HG02870 (cell line): Measurements from ENCODE around the gene MOCS3.
A peak's percentile ranks its signal among the peaks of the same experiment; 100 is the strongest.
"Not testable (repeated sequence)": the region's sequence is repeated elsewhere in the genome, so short reads cannot be mapped to it uniquely, and the experiment has no call there.

ENCODE experiments used
- ATAC-seq: cut with Tn5 transposase; IDR thresholded peaks from one replicate; pipeline ENCODE4 v1.9.1; 2021; ENCODE audit warnings: mild to moderate bottlenecking, moderate library complexity; ENCODE audit not compliant: unreplicated experiment

Gene MOCS3

GRCh38 chr20:50931306-50932015 lies 27.2 kb upstream of the MOCS3 start, which contains the start of gene ADNP:
Gene ADNP, minus strand, starts transcription at chr20:50931437. Its CDS starts 27,441 bp downstream, at chr20:50903996.
- ATAC-seq = peak; percentile 51

GRCh38 chr20:50932016-50932485 lies 26.6 kb upstream of the MOCS3 start:
- no peak for ATAC-seq

GRCh38 chr20:50932691-50933280 lies 25.8 kb upstream of the MOCS3 start:
- no peak for ATAC-seq

- ATAC-seq = no peak
Observed at GRCh38 chr20:50933589-50933988, 25.0 kb upstream of the MOCS3 start.

- ATAC-seq = no peak
Observed at GRCh38 chr20:50943069-50943468, 15.5 kb upstream of the MOCS3 start.

- ATAC-seq = no peak
Observed at GRCh38 chr20:50948132-50948785, 10.4 kb upstream of the MOCS3 start.

GRCh38 chr20:50953196-50953595 lies 5.4 kb upstream of the MOCS3 start:
- ATAC-seq = no peak

GRCh38 chr20:50953821-50954220 lies 4.8 kb upstream of the MOCS3 start:
- ATAC-seq = no peak

GRCh38 chr20:50957276-50957675 lies 1.3 kb upstream of the MOCS3 start:
- ATAC-seq = no peak

- peak; percentile 73 for ATAC-seq
Observed at GRCh38 chr20:50957798-50958614, 612 bp upstream of the MOCS3 start, which contains the start of gene DPM1. Gene DPM1, minus strand, starts transcription at chr20:50958532. Its CDS starts 9 bp downstream, at chr20:50958523.

GRCh38 chr20:50959543-50960126 lies 1.0 kb downstream of the MOCS3 start:
- ATAC-seq = no peak

- no peak for ATAC-seq
Observed at GRCh38 chr20:50967586-50967985, 9.0 kb downstream of the MOCS3 start.

- no peak for ATAC-seq
Observed at GRCh38 chr20:50968289-50968688, 9.7 kb downstream of the MOCS3 start.

- ATAC-seq = no peak
Observed at GRCh38 chr20:50969435-50969834, 10.8 kb downstream of the MOCS3 start.

GRCh38 chr20:50969912-50970311 lies 11.3 kb downstream of the MOCS3 start:
- no peak for ATAC-seq

- ATAC-seq = no peak
Observed at GRCh38 chr20:50975701-50976330, 17.2 kb downstream of the MOCS3 start.

- ATAC-seq = no peak
Observed at GRCh38 chr20:50977066-50978021, 18.7 kb downstream of the MOCS3 start.

GRCh38 chr20:50978533-50978932 lies 19.9 kb downstream of the MOCS3 start:
- ATAC-seq = not testable (repeated sequence)

- no peak for ATAC-seq
Observed at GRCh38 chr20:50980071-50980681, 21.6 kb downstream of the MOCS3 start.
